IPS DF 4.7 (cell line): ENCODE measurements around the gene CFAP45.

ENCODE experiments used
- DNase-seq: peaks from one replicate; pipeline ENCODE4 v3.0.0-alpha.2; 2013; ENCODE audit warnings: low spot score; ENCODE audit errors: extremely low read depth

The CFAP45 gene, protein sequence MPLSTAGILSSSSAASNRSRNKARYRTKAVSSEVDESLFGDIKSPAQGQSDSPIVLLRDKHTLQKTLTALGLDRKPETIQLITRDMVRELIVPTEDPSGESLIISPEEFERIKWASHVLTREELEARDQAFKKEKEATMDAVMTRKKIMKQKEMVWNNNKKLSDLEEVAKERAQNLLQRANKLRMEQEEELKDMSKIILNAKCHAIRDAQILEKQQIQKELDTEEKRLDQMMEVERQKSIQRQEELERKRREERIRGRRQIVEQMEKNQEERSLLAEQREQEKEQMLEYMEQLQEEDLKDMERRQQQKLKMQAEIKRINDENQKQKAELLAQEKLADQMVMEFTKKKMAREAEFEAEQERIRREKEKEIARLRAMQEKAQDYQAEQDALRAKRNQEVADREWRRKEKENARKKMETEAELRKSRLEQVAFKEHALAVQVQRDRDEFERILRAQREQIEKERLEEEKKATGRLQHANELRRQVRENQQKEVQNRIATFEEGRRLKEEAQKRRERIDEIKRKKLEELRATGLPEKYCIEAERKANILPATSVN

DNA sequence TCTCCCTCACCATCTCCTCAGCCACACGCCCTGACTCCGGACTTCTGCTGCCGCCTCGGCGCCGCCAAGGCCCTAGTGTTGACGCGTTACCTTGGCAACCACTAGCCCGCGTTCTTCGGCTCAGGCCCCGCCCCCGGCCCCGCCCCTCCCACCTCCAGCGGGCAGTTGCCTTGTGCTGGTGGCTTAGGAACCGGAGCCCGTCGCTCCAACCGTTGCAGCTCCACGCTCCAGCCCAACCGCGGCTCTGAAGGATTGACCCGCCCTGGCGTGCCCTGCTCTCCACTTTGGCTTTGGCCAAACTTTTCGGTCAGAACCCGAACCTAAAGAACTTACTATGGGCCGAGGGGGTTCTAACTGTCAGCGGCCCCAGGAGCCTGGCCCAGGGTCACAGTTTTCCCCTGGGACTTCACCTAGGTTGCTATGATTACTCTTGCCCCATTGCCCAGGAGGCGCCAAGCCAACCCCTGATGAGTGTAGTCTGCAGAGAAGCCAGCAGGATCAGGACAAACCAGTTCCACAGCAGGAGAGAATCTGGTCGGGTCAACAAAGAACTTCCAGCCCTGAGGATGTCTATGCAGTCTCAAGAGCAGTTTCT lies at the start of gene CFAP45:
Gene CFAP45 (minus strand): TSS at position 80 of the 595 bp plus-strand sequence. CDS start 67 bp downstream, at position 13.
- peak; percentile 33 for DNase-seq

DNA sequence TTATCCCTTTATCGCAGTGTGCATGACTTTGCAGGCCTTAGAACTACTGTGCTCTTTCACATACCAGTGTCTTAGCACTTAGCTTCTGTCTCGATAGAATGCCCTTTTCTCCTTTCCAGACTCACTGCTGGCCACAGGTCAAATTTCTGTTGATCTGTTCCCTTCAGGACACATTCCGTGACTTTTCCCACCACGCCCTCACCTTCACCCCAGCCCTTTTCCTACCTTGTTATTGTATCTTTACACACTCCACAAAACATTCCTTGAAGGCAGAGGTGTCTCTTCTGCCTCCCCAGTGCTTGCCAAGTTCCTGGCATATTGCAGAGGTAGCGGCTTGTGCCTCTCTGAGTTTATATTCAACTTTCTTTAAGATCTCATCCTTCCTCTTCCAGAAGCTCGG lies 49.2 kb upstream of the CFAP45 start:
- no peak for DNase-seq

DNA sequence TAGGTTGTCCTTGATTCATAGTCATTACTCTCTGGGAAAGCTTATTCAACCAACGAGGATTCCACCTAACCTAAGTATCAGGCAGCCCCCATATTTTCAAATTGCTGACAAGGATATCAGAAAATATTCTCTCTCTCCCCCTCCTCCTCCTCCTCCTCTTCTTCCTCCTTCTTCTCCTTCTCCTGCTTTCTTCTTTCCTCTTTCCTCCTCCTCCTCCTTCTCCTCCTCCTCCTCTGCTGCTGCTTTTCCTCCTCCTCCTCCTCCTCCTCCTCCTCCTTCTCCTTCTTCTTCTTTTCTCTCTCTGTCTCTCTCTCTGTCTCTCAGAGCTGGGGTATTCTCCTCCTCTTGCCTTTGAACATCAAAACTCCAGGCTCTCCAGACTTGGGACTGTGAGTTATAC lies 48.0 kb upstream of the CFAP45 start:
- no peak for DNase-seq

DNA sequence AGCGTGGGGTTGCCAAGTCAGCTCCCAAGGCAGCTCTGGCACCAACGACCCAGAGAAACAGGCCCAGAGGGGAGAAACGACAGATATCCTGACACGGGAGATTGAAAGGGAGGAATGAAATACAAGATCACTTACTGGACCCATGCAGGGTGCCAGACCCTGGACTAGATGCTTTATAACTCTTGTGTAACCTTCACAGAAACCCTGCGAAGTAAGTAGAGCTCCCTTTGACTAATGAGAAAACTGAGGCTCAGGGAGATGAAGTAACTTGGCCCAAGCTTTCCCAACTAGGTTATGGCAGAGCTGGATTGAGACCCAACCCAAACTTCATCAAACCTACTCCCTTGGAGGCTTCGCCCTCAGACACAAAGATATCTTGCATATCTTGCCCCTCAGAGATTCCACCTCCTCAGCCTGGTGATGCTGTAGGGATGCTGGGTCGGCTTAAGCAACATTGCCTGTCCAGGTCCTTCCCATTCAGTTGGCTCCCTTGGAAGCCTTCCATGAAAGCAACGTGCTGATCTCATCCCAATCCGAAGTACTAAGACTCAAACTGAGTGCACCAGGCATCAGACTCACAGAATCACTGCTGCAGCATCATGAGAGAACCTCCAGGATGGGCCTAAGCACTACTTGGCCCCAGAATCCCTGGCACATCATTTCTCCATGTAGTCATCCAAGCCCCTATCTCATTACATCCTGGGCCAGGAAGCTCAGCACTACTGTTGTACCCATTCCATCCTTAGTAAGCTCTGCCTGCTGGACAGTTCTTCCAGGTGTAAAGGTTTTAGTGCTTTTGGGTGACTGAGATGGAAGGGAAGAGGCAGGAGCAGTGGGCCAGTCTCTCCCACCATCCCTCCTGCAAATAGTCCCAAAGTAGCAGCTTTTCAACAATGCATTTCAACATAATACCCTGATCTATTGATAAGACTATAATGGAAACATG lies 46.5 kb upstream of the CFAP45 start:
- DNase-seq, result no peak

DNA sequence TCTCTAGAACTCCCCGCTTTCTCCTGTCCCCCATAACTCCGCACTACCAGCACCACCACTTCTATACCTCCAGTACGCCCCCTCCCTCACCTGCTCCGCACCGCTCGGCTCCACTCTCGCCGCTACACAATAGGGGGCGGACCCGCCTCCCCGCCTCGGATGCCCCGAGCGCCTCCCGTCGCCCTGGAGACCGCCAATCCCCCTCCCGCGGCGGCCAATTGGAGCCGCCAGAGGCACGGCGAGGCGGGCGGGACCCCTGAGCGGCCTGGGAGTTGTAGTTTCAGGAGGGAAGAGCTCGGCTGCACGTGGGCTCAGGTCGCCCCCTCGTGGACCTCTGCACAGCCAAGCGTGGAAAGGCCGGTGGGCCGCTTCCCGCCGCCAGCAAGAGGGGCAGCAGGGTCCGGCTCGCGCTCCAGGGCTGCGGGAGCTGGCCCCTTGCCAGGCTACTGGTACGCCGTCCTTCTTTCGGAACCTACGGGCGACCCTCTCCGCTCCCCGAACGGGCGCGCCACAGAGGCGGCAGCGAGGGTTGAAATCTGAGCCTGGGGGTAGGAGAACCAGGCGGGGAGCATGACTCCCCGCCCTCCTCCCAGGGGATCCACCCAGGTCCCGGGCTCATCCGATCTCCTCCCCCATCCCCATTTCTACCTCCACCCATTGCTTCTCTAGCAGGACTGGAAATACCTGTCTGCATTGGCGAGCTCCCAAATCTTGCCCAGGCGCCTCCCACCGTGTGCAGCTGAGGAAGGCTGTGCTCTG lies 45.7 kb upstream of the CFAP45 start, which contains the start of gene IGSF9:
Gene IGSF9 (minus strand): TSS at position 131 of the 759 bp plus-strand sequence. CDS start 2,159 bp downstream, outside the sequence.
- DNase-seq, result peak; percentile 64

DNA sequence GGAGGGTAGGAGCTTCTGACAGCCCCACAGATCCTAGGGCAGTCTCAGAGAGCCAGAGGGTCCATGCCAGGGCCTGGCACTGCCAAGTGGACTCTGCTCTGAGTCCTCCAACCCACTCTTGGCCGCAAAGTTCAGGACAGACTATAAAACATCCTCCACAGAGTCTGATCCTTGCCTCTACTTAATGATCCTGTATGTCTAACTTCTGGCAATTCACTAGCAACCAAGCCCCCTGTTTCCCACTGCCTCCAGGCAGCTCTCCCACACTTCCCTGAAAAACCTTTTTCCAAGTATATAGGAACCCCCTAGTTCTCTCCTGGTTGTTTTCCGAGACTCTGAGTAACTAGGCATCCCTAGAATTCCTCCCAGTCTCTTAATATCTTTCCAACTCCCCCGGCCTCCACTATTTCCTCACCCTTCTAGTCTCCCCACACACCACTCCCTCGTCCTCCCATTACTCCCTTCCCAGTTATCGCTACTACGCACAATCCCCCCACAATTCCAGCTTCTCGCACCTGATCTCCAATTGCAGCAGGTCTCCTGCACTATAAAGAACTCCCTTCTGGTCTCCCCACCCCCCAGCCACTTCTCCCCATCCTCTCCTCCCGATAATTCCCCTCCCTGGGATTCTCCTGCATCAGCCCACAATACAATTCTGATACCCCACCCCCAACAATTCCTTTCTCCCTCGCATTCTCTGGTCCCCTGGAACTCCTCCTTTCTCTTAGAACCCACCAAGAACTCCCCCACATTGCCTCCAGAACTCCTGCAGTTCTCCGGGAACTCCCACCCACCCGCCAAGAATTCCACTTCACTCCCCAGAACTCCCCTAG lies 44.9 kb upstream of the CFAP45 start:
- DNase-seq, result no peak

DNA sequence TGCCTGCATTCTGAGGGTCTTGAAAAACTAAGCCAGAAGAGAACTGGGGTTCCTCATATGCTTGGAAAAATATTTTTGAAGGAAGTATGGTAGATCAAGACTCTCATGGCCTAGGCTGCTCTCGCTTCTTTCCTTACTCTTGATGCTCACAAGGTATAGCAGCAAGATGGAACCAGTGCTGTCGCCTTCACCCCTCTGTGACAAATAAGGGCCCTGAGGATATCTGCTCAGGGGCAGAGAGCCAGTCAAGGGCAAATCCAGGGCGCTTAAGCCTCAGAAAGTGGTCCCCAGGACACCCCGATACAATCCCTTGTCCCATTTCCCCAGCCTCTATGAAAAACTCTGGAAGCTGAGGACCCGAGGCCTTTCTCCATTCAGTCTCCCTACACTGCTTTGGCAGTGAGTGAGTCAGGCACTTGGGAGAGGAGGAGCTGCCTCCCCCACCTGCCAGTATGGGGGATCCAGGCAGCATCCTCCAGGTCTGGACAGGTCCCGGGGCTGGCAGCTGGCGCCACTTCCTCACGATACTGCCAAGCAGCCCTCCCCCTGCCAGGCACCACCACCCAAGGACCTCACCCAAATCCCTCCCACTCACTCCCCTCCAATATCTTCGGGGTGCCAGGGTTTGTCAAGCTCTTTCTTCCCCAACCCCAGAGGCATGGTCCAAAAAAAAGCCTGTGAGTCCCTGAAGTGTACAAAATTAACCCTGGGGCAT lies 44.1 kb upstream of the CFAP45 start:
- no peak for DNase-seq

DNA sequence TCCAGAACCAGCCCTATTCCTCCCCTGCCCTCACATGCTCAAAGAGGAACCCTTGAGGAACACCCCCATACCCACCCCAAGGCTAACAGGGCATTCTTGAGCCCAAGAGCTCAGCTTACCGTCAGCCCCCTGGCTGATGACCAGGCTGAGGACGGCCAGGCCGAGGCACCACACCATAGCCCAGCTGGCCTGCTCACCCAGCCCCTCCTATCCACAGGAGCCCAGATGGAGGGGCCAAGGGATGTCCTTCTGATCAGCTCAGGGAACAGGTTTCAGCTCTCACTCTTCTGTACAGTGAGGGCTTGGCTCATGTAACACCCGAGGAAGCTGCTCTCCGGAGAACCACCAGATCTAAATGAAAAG lies 43.3 kb upstream of the CFAP45 start:
- no peak for DNase-seq

DNA sequence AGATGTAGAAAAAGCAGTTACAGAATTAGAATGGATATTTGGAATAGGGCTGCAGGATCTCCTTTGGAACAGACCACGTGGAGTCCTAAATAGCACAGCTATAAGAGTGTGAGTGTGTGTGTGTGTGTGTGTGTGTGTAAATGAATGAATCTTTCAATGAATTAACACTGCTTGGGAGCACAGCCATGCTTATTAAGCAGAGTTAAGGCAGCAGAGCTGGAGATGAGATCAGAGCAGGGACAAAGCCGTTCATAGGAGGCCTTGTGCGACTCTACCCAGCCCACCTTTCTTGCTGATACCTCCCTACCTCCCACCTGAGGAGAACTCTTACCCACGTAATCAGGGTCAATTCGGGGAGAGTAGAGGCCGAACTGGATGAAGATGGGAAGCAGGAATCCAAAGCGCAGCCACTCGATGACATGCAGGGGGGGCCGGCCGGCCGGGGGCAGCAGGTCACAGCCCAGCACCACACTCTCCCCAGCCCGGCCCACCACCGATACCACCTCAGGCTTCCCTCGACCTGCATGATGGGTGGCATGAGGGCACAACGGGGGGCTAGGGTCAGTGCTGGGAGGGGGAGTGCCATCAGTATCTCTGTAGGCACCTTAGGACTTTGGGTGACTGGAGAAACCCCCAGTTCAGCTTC lies 42.8 kb upstream of the CFAP45 start:
- no peak for DNase-seq

DNA sequence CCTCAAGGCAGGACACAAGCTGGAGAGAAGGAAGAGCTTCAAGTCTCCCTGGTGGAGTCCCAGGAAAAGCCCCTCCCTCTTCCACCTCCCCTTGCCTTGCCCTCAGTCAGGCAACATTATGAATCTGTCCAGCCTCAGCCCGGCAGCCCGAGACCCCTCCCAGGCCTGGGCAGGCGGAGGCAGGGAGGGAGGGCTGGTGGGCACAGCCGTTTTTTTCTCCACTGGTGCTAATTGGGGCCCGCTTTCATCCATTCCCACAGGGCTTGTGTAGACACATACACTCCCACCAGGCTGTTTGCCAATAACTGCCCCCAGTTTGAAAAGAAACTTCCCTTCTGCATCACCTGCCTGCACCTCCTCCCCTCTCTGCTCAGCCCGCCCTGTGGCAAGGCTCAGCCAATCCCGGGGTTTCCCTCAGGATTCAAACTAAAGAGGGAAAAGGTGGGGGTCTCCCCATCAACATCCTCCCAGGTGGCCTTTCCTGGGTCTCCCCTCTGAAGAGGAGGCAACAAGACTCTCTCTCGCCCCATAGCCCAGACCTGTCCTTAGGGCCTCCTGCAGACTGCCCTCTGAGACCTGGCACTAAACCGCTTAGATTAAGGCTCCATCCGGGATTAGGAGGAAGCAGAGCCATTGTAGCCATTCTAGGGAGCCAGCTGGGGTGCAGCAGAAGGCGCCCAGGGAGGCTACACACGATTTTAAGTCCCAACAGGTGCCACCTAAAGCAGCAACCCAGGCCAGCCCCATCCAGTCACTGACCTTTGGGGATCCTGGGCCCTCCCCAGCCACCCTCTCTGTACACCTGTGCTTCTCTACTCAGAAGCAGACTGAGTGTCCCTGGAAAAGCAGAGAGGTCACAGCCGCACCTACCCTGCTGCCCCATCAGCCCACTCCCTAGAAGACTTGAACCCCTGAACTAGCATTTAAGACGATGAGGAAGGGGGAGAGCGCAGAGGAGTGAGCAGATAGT lies 41.9 kb upstream of the CFAP45 start:
- no peak for DNase-seq

DNA sequence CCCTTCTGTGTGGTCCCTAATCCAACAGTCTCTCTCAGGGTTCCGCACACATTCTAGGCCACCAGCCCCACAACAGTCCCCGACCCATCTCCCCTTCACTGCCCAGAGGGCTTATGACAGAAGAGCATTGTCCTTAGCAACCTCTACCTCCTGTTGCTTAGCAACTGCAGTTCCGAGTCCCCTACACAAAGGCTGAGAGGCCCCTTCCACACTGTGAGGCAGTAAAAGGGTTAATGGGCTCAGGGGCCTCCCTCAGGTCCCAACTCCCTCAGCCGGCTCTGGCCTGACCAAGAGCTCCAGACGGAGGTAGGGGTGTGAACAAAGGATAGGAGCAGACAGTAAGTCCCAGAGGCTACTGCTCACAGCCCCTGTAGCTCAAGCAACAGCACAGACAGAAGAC lies 41.2 kb upstream of the CFAP45 start:
- DNase-seq, result no peak

DNA sequence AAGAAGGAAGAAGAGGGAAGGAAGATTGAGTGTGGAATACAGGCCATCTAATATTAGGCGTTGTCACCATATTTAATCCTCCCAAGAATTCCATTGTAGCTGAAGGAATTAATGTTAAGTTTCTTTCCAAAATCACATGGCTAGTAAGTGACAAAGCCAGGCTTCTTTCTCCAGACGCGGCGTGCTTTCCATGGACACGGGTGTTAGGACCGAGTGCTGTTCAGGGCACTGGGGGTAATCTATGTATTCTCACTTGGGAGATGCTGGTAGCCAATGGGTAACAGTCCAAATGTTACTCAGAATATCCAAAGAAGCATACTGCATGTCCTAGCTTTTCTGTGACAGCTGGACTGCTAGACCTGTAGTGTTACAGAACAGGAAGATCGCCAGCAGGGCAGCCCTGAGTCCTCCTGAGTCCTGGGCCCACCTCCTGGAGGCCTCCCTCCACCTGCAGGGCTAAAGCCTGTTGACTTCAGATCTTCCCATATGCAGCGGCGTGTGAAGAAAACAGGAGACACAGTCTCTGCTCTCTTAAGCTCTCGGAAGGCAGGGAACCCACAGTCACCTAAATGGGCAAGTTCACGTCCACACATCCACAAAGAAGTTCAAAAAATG lies 40.1 kb upstream of the CFAP45 start:
- no peak for DNase-seq

DNA sequence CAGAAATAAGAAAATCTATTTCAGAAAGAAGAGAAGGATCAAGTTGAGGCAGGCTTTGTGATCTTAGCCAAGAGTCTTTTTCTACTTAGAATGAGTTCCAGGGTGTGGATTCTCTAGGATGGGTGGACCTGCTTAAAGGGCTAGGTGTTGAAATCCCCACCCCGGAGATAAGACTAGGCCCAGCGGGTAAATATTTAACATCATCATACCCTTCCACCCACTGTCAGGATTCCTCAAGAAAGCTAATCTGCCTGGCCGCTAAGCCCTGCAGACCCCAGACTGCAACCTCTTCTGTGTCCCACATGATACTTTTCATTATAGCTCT lies 39.7 kb upstream of the CFAP45 start:
- DNase-seq, result no peak

DNA sequence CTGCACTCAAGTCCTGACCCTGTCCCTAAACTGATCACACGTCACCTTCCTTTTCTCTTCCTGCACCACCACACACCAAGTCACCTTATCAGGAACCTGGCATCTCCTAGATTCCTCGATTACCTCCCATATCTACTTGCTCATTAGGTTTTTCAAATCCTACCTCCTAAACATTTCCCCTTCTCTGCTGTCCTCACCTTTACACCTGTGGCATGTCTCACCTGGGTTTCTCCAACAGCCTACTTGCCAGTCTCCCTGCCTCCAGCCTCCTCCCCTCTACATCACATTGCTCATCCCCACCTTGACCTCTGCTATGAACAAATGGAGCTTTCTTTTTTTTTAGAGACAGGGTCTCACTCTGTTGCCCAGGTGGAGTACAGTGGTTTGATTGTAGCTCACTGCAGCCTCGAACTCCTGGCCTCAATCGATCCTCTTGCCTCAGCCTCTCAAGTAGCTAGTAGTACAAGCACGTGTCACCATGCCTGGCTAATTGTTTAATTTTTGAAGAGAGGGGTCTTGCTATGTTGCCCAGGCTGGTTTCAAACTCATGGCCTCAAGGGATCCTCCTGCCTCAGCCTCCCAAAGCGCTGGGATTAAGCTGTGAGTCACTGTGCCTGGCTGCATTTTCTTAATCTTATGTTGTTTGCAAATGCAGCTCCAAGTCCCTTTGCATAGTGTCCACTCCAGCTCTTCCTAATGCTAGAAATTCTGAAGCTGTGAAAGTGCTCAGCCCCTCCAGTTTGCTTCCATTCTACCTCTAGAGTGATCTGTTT lies 39.1 kb upstream of the CFAP45 start:
- DNase-seq, result no peak

DNA sequence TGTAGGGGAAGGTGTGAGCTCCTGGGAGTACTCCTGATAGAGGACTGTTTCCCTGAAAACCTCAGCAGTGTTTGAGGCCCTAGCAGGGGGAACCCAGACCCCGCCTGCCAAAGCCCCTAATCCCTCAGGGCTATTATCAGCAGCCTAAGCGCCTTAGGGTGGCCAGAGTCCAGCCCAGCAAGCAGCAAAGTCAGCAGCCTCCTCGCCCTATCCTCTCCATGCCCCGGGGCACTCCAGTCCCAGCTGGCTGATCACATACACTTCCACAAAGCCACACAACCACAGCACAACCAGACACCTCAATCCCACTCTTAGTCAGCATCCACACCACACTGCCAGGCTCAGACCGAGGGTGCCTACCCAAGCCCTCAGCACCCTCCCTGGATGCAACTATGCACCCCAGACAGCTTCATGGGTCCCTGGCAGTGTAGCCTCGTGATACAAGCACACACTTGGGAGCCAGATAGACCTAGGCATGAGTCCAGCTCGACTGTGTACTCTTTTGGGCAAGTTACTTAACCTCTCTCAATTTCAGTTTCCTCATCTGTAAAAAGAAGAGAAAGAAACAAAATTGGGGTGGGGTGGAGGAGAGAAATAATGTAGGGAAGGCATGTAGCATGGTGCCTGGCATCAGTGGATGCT lies 38.4 kb upstream of the CFAP45 start:
- no peak for DNase-seq
